TTC549 (cell line): ENCODE data around the gene RPS6KA5.
"Not testable (repeated sequence)": the region's sequence is repeated elsewhere in the genome, so short reads cannot be mapped to it uniquely, and the experiment has no call there.

Source experiments
- FAIRE-seq: peaks from 2 replicates; lab custom pipeline; 2012; peaks lifted over from hg19 to GRCh38; lab: Jason Lieb, UNC

Gene RPS6KA5

DNA sequence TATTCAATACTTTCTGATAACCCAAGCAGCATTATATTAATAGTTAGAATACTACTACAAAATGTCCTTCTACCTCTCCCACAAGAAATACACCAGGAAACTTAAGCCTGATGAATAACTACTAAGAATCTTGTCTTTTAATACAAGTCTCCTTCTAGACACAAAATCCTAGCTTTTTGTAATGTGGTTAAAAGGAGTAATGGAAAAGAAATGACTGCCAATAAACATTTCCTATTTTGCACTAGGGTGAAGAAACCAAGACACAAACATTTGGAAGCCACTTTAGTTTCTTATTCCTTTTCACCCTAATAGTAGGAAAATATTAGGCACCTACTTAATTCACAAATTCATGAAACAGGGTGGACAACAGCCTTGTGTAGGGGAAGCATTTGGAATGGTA lies 192.9 kb downstream of the RPS6KA5 start:
- FAIRE-seq, result no peak

DNA sequence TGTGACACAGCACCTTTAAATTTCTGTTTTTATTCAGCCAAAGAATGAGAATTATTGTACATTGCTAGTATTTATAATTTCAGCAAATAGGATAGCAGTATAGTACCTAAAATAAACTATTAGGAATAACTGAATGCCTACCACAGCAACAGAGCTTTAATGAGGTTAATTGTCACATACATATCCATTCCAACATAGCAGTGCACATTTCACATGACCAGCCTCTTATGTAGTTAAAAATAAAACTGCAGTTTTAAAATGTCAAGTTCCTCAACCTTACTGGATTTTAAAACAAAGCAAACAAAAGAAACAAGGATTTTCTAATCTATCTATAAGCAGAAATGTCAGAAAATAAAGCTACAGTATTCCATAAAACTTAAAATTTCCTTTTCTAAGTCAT lies 193.6 kb downstream of the RPS6KA5 start:
- FAIRE-seq, result no peak

DNA sequence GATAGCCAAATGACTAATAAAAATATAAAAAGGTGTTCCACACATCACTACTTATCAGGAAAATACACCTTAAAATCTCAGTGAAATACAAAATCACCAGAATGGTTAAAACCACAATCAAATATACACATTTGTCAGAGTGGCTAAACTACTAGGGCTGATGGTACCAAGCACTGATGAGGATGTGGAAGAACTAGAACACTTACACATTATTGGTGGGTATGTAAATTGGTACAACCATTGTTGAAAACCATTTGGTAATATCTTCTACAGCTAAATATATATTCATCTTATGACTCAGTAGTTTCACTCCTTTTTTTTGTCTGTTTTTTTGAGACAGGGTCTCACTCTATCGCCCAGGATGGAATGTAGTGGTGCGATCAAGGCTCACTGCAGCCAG lies 195.7 kb downstream of the RPS6KA5 start:
- no peak for FAIRE-seq

DNA sequence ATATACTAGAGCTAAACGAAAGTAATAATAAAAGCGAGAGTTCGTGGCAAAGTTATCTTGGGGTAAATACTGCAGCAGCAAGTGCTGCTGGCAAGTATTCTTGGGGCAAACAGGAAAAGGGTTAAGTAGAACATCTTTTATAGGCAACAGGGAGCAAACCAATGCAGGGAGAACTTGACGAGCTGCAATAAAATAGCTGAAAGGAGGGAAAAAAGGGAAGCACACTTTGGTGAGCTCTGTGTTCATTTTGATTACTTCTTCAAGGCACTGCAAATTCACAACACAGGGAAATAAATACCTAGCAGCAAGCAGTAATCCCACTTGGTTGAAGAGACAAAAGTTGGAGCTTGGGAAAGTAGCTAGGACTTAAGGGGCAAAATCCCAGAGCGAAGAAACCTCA lies 201.9 kb downstream of the RPS6KA5 start:
- FAIRE-seq, result no peak

DNA sequence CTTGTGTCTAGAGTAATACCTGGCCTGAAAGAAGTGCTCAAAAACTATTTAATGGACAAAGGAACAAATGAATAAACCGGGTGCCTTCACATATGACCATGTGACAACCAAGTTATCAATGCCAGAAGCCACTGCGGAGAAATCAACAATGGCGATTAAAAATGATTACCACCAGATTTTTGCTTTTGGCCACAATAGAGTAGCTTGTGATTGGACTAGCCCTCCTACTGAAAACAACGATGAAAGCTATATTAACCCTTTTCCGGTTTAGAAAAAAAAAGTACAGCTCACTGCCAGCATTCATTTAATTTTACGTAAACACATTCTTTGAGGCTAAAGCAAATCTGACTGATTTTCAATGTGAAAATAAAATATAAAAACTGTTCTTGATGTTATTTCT lies 202.6 kb downstream of the RPS6KA5 start:
- no peak for FAIRE-seq

DNA sequence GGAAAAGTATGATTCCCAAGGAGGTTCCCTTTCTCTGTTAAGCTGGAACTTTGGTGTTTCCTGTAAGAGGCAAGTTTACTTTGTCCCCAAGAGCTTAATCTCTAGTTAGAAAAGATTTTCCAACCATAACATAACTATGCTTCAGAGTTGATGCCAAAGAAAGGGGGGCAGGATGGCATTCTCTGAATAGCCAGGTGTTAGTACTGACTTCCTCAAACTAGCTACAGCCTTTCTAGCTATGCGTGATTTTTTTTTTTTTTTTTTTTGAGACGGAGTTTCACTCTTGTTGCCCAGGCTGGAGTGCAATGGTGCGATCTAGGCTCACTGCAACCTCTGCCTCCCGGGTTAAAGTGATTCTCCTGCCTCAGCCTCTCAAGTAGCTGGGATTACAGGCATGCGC lies 204.3 kb downstream of the RPS6KA5 start:
- not testable (repeated sequence) for FAIRE-seq

DNA sequence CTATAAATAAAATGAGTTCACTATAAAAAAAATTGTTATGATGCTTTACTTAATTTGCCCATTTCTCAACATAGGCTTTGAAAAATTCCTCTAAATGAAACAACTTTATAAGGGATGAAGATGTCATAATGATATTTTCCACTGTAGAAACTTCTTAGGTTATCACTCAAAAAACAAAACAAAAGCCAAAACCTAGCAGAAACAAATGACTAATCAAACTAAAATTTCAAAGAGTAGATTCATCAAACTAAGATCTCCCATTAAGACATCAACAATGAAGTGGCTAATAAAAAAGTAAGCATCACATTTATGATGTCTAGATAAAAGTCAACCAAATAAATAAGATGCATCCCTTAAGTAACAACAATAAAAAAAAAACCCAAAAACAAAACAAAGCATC lies 207.3 kb downstream of the RPS6KA5 start:
- FAIRE-seq, result no peak

DNA sequence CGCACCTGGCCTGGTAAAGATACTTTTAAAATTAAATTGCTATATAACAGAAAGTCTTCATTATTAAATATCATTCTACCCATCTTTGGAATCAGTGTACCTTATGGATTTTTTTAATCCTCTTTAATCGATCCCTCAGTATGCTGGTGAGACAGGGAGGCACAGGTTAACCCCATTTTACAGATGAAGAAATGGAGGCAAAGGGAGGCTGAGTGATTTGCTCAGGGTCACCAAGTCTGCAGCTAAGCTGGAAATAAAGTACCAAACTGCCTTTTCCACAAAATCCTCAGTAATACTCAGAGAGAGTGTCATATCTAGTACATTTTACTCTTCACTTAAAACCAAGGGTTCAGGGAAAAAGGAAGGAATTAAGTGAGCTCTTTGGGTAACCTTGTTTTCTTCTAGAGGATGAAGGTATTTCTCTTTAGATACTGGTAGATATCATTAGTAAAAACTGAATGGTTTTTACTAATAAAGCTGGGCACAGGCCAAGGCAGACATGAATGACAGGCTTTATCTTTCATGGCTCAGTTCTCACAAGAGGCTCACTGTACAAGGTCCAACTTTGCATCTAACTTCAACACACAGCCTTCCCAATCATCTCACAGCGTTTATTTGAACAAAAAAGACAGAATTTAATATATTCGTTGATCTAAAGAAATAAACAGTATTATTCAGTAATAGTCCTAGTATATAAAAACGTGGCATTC lies 209.0 kb downstream of the RPS6KA5 start:
- FAIRE-seq, result no peak

DNA sequence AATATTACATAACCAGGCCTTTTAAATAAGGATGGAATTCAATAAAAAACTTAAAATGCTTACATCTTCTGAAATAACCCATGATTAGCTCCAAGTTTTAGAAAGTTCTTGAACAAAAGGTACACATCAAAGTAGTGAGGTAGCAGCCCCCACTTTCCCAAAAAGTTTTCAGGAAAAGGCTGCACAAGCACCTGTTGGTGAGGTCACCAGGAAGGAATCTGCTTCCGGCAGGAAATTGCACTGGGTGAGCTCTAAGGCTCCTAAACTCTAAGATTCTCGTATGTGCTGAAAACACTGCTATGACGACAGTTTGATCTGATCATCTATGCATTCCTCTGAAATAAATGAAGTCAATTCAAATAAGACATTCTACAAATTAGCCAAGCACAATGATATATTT lies 210.0 kb downstream of the RPS6KA5 start:
- no peak for FAIRE-seq

DNA sequence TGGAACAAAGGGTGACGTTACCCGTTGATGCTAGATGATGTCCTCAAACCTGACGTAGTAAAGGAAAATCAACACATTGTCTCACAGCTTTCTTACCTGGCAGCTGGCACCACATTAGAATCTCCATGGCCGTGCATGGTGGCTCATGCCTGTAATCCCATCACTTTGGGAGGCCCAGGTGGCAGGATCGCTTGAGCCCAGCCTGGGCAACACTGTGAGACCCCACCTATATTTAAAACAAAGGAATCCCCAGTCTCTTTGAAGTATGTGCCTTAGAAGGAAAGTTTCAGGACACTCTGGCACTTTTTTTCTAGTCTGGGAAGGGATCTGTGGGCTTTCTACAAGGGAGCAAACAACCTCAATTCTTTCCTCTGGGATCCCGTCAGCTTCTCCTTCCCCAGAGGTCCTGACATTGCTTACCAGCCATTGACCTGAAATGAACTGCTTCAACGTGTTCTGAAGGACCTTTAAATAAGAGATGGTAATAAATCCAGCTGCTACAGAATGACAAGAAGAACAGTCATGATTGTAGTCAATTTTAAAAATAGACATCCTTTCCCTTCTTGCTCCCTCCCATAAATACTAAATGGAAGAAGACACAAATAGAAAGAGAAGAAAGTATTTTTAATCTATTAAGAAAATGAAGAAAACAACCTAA lies 210.5 kb downstream of the RPS6KA5 start:
- FAIRE-seq, result no peak

DNA sequence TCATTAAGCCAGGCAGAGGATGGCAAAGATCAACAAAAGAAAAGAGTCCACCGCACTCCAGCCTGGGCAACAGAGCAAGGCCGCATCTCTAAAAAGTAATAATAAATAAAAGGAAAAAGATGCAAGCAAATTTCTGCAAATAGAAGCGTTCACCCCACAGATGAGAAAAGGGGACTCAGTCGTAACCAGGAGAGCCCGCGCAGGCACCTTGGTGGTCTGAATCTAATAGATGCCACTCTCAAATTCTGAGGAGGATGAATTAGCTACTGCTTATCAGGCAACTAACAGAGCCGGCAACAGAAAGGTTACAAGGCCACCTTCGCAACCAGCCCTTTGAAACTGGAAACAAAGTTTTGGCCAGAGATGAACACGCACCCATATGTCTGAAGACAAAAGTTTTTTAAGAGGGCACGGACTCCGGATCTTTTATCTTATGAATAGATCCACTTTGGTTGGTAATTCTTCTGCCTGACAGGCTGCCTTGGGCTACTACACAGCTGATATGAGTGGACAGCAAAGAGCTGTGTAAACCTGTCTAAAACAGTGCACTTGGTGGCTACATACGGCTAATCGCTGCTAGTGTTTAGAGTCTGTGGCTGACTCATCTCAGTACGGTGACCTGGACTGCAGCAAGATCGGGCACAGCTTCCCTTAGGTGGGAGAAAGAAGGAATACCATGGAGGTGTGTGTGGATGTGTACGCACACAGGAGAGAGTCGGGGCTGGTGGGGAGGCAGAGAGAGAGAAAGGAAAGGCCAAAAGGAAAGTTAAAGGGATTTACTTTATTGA lies 211.3 kb downstream of the RPS6KA5 start:
- FAIRE-seq, result no peak

DNA sequence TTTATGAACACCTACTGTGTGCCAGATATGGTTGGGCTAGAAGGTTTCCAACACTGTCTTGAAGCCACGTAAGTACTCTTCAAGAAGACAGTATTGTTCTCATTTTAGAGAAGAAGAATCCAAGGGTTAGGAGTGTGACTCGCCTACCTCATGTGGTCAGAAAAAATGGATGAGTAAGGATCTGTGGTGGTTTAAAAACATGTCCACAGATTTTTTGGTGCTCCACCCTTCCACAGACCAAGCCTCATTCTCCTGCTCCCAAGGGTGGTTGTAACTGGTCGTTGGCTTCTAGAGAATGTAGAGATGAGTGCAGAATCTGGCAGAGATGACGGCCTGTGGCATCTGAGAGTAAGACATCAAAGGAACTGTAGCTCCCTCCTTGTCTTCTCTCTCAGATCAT lies 213.9 kb downstream of the RPS6KA5 start:
- FAIRE-seq, result no peak

DNA sequence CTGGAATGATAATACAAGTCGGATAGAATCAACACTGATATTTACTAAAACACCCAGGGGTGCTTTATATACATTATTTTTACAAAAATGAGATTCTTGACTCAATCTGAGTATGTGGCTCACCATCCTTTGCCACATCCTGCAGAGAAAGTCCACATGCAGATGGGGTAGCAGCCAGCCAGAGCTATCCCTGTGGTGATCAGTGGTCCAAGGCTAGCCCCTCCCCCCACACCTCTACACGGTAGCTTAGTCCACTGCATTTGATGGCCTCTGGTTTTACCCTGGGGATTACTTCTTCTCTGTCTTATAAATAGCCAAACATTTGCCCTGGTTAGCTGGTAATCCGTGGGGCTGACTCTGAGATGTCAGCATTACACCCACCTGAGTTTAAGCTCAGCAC lies 216.1 kb downstream of the RPS6KA5 start:
- FAIRE-seq, result no peak

DNA sequence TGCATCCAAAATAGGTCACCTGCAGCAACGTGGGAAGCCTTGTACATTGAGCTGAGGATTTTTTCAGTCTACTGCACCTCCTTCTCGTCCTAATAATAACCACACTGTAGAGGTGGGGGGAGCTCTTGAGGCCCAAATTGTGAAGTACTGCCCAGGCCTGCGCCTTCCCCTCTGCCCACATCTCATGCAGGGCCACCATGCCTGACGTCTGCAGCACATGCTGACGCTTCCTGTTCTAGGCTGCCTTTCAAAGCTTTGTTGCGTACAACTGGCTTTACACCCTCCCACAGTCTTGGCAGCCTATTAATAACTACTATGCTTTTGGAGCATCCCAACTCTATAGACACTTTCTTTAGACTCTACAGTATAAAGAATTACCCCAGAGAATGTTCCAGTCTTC lies 217.7 kb downstream of the RPS6KA5 start:
- FAIRE-seq, result no peak

DNA sequence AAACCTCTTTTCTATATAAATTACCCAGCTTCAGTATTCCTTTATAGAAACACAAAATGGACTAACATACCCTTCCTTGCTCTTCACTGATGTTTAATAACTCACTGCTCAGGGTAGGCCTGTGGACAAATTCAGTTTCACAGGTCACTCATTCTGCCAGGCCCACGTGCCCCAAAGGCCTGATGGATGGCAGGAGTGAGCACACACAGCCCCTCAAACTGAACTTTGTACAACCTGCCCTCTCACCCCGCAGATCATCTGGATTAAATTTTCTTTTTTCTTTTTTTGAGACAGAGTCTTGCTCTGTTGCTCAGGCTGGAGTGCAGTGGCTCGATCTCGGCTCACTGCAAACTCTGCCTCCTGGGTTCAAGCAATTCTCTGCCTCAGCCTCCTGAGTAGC lies 219.8 kb downstream of the RPS6KA5 start:
- FAIRE-seq, result not testable (repeated sequence)

DNA sequence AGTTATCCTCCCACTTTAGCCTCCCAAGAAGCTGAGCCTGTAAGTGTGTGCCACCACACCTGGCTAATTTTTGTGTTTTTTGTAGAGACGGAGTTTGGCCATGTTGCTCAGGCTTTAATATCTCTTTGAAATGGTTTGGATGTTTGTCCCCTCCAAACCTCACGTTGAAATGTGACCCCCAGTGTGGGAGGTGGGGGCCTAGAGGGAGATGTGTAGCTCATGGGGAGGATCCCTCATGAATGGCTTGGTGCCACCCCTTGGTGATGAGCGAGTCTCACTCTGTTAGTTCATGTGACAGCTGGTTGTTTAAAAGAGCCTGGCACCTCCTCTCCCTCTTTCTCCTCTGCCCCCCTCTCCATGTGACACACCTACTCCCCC lies 220.6 kb downstream of the RPS6KA5 start:
- no peak for FAIRE-seq

DNA sequence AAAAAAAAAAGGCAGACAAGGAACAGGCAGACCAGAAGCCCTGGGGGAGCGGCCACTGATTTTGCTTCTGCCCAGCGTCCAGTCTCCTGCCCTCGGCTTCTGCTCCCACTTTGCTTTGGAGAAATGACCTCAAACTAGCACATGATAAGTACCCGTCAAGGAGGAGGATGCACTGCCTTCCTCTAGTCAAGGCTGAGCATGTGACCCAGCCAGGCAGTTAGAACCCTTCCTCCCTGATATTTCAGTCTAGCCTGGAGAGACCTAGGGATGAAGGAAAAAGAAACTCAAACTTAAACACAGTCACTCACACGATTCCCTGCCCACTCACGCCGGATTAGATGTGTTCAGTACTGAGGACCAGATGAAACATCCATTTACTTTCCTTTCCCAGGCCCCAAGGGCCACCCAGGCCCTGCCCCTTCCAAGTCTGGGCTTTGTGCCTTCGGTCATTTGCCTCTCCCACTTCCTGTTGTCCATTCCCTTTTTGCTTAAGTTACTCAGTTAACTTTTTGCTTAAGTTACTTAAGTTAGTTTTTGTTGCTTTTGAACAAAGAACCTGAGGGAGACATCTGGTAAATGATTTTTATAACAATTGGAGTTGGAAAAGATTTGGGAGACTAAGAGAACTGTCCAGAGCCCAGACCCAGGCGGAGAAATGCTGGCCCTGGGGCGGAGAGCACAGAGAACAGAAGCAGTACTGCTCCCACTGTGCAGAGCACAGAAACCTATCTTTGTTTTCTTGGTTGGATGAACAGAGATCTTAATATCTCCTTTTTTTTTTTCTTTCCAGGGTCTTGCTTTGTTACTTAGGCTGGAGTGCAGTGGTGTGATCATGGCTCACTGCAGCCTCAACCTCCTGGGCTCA lies 221.2 kb downstream of the RPS6KA5 start:
- FAIRE-seq, result no peak

DNA sequence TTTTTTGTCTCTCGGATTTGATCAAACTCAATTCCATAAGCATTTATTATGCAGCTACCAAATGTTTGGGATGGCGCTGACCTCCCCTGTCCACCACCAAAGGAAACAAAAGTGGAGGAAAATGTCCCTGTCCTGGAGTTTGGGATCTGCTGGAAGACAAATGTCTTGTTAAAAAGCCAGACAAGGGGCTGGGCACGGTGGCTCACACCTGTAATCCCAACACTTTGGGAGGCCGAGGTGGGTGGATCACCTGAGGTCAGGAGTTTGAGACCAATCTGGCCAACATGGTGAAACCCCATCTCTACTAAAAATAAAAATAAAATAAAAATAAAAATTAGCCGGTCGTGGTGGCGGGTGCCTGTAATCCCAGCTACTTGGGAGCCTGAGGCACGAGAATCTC lies 221.9 kb downstream of the RPS6KA5 start:
- FAIRE-seq, result not testable (repeated sequence)

DNA sequence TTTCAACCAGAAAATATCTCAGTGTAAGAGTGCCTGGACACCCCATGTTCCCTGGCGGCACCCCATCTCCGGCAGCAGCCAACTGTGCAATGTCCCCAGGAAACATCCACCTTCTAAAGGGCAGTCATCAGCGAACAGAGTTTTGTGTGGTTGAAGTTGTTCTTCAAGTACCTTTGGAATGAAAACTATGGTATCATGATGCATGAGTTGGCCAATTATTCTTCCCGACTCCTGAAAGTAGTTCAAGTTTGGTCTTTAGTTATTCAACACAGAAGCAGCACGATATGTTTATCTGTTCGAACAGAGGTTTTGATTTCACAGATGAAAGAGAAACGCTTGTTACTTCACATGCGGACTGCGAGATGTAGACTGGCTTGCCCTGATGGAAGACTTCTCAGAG lies 223.1 kb downstream of the RPS6KA5 start:
- FAIRE-seq, result no peak

DNA sequence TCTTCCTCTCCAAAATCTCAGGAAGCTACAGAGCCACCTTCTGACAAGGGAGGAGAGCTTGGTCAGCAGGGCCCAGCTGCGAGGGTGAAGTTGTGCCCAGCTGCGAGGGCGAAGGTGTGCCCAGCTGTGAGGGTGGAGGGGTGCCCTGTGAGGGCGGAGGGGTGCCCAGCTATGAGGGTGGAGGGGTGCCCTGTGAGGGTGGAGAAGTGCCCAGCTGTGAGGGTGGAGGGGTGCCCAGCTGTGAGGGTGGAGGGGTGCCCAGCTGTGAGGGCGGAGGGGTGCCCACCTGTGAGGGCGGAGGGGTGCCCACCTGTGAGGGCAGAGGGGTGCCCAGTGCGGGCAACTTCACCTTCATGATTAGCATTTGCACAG lies 223.8 kb downstream of the RPS6KA5 start:
- no peak for FAIRE-seq

DNA sequence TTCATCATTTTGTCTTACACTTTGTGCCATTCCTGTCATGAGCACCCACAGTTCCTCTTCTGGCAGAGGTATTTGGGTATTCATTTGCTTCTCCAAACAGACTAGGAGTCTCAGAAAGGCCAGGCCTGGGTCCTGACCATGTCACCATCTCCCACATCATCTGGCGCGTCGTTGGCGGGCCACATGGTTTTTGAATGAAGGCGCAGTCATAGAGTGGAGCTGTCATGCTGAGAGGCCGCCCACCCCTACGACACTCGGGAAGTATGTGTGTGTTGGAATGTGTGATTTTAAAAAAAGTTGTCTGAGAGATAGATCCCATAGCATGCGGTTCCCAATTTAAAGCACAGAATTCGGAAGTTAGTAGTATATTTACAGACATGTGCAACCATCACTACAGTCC lies 228.6 kb downstream of the RPS6KA5 start:
- FAIRE-seq, result no peak

DNA sequence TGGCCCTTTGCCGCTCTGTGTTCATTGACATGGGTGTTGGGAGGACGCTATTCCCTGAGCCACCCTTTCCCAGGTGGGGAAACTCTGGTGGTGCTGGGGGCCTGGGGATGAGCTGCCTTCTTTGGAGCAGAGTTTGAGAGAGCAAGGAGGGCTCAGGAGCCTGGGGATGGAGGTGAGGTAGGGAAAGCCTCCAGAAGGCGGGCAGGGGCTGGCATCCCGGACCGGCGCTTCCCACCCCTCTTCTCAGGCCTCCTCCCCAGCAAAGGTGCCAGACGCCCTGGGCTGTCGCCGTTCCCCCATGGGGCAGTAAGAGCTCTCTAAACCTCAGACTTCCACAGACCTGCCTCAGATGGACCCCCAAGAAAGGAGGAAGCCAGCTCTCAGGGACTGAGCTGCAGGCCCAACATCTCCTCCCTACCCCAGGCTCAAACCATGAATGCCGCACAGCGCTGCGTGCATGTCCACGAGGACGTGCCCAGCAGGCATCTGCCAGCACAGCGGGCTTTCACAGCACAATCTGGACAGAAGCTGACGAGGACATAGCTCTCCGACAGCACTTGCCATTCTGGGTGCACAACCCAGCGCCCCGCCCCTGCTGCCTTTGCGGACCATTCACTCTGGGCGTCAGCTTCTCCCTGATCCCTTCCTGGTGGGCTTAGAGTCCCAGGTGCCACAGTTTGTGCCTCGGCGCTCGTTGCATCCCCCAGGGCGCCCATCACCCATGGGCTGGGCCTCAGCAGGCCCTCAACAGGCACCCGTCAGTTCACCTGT lies 229.3 kb downstream of the RPS6KA5 start:
- FAIRE-seq, result no peak
